Hepatocyte (in vitro differentiated cells): ENCODE data around the gene CMTM5. TPM values are rescaled to one million over a fixed set of nuclear protein-coding genes. Genes with fewer than 3 reads are reported as not detected.

Source experiments
- DNase-seq: peaks from one replicate; pipeline ENCODE4 v3.0.0-alpha.2; 2016; ENCODE audit warnings: low spot score
- H2AFZ ChIP-seq: fragments of 200-600 bp; sonication (generic); 2 replicates; pipeline ENCODE4 v1.6.0; 2016; ENCODE audit warnings: antibody characterized with exemption, mild to moderate bottlenecking
- H3K27ac ChIP-seq: fragments of 200-600 bp; sonication (generic); 2 replicates; pipeline ENCODE4 v1.5.1; 2016; ENCODE audit warnings: mild to moderate bottlenecking
- H3K27me3 ChIP-seq: fragments of 200-600 bp; sonication (generic); 2 replicates; pipeline ENCODE4 v1.6.1; 2016
- H3K36me3 ChIP-seq: fragments of 200-600 bp; sonication (generic); replicated peaks from 2 replicates; pipeline ENCODE4 v1.5.1; 2016; ENCODE audit warnings: low read depth; ENCODE audit not compliant: insufficient read depth
- H3K4me1 ChIP-seq: fragments of 200-600 bp; sonication (generic); 2 replicates; pipeline ENCODE4 v1.5.1; 2016; ENCODE audit warnings: mild to moderate bottlenecking, moderate library complexity; ENCODE audit not compliant: insufficient read depth
- H3K4me2 ChIP-seq: fragments of 200-600 bp; sonication (generic); 2 replicates; pipeline ENCODE4 v1.6.0; 2016
- H3K4me3 ChIP-seq: fragments of 200-600 bp; sonication (generic); 2 replicates; pipeline ENCODE4 v1.5.1; 2016; ENCODE audit warnings: mild to moderate bottlenecking
- H3K79me2 ChIP-seq: fragments of 200-600 bp; sonication (generic); 2 replicates; pipeline ENCODE4 v1.6.0; 2017; ENCODE audit warnings: mild to moderate bottlenecking
- H3K9me2 ChIP-seq: fragments of 200-600 bp; sonication (generic); replicated peaks from 2 replicates; pipeline ENCODE4 v1.6.0; 2017; ENCODE audit warnings: mild to moderate bottlenecking; ENCODE audit not compliant: insufficient read depth
- H3K9me3 ChIP-seq: fragments of 200-600 bp; sonication (generic); 2 replicates; pipeline ENCODE4 v1.5.1; 2016; ENCODE audit warnings: low read depth, mild to moderate bottlenecking
- H4K20me1 ChIP-seq: fragments of 200-600 bp; sonication (generic); 2 replicates; pipeline ENCODE4 v1.6.0; 2016; ENCODE audit warnings: mild to moderate bottlenecking; ENCODE audit not compliant: insufficient read depth, poor library complexity, severe bottlenecking
- EZH2 ChIP-seq: fragments of 200-600 bp; sonication (generic); IDR thresholded peaks from 2 replicates; pipeline ENCODE4 v1.6.1; 2016; ENCODE audit warnings: antibody characterized with exemption, mild to moderate bottlenecking, borderline replicate concordance
- EZH2phosphoT487 ChIP-seq: fragments of 200-600 bp; sonication (generic); IDR thresholded peaks from one replicate; pipeline ENCODE4 v1.6.1; 2018; ENCODE audit warnings: antibody characterized with exemption, mild to moderate bottlenecking, low read depth, moderate library complexity; ENCODE audit not compliant: unreplicated experiment, severe bottlenecking
- WGBS: methylation state at CpG from one replicate; pipeline ENCODE4 v1.1.6; 2016; ENCODE audit warnings: low lambda C conversion rate; ENCODE audit errors: missing lambda C conversion rate; 5-methylcytosine and 5-hydroxymethylcytosine counted together
- polyA plus RNA-seq: library from polyadenylated mRNA; unstranded; fragments of >200 nt; fragmentation: Nextera tagmentation; extraction: Ambion mirVana; gene quantifications from 2 replicates; pipeline ENCODE4 v1.2.1, GENCODE V29; 2016
- total RNA-seq: library from RNA; depleted of rRNA; stranded (reverse); fragments of >200 nt; gene quantifications from 2 replicates; pipeline ENCODE4 v1.2.3, GENCODE V29; 2014
- TF ChIP-seq, protein P1 (sequence below): fragments of 200-600 bp; sonication (generic); IDR thresholded peaks from 2 replicates; pipeline ENCODE4 v1.5.1; 2016; ENCODE audit warnings: antibody characterized with exemption, mild to moderate bottlenecking; ENCODE audit not compliant: poor library complexity

The CMTM5 gene
- total and polyA plus RNA-seq, 2 experiments from 2014 or later: 0.28 TPM; not detected in 1

DNA sequence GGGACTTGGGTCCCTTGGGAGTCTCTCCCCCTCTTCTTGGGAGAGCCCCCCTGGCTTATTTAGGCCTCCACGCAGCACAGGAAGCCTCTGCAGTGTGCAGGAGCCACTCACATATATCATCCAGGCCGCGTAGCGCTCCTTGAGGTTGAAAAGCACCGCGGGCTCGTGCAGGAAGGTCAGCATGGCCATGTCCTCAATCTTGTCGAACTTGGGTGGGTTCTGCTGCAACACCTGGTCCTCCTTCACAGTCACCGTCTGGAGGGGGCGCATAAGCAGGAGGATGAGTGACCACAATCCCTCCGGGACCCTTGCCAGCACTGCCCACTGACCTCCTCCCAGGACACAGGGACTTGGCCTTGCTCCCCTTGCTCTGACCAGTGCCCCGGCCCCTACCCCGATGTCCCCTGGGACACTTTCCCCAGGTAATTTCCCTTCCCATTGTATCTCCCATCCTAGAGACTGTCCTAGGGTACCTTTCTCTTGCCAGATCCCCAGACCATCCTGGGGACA is 28.7 kb downstream of the CMTM5 start:
- WGBS: 97% methylated on average over 12 of the region's 13 CpGs
- H3K79me2 ChIP-seq: no peaks in the 10 kb centered on the region
- DNase-seq: no peak
- TF ChIP-seq, protein P1, sequence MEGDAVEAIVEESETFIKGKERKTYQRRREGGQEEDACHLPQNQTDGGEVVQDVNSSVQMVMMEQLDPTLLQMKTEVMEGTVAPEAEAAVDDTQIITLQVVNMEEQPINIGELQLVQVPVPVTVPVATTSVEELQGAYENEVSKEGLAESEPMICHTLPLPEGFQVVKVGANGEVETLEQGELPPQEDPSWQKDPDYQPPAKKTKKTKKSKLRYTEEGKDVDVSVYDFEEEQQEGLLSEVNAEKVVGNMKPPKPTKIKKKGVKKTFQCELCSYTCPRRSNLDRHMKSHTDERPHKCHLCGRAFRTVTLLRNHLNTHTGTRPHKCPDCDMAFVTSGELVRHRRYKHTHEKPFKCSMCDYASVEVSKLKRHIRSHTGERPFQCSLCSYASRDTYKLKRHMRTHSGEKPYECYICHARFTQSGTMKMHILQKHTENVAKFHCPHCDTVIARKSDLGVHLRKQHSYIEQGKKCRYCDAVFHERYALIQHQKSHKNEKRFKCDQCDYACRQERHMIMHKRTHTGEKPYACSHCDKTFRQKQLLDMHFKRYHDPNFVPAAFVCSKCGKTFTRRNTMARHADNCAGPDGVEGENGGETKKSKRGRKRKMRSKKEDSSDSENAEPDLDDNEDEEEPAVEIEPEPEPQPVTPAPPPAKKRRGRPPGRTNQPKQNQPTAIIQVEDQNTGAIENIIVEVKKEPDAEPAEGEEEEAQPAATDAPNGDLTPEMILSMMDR: no peak
- TF ChIP-seq EZH2: no peak
- TF ChIP-seq EZH2phosphoT487: no peak
- H3K27me3 ChIP-seq: no peaks in the 10 kb centered on the region
- H3K27ac ChIP-seq: no peak overlapping the region
- H2AFZ ChIP-seq: no peak overlapping the region
- H3K36me3 ChIP-seq: no peaks in the 10 kb centered on the region
- no peaks in the 10 kb centered on the region for H3K4me1 ChIP-seq
- H3K9me2 ChIP-seq: no peaks in the 10 kb centered on the region
- H4K20me1 ChIP-seq: no peaks in the 10 kb centered on the region
- H3K9me3 ChIP-seq: no peaks in the 10 kb centered on the region
- H3K4me2 ChIP-seq: no peak overlapping the region
- no peak overlapping the region for H3K4me3 ChIP-seq

DNA sequence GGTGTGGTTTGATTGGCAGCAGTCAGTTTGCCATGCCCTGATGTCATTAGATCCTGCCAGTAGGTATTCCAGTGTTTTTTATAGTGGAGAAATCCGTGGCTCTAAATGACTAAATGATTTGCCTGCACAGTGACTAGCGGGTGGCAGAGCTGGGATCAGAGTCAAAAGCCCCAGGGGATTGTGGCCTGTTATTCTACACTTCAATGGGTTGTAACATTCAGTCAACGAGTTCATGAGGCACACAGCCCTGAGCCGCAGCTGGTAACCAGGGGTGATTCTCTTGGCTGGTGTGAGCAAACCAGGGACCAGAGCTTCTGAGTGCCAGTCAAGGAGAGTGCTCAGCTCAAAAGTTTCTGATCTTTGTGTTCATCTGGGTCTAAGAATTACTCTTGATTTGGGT is 29.4 kb downstream of the CMTM5 start:
- Histone ChIP-seq H3K4me2 (no peak overlapping the region), H4K20me1 (no peaks in the 10 kb centered on the region), H3K4me1 (no peaks in the 10 kb centered on the region), H3K36me3 (no peaks in the 10 kb centered on the region), H3K27ac (no peak overlapping the region), H2AFZ (no peak overlapping the region), H3K27me3 (no peaks in the 10 kb centered on the region), H3K79me2 (no peaks in the 10 kb centered on the region), H3K9me3 (no peaks in the 10 kb centered on the region), H3K9me2 (no peaks in the 10 kb centered on the region), H3K4me3 (no peak overlapping the region)
- TF ChIP-seq, protein P1: no peak
- no peak for TF ChIP-seq EZH2phosphoT487
- TF ChIP-seq EZH2: no peak
- no peak for DNase-seq
- 62% methylated on average over 4 of the region's 4 CpGs for WGBS

DNA sequence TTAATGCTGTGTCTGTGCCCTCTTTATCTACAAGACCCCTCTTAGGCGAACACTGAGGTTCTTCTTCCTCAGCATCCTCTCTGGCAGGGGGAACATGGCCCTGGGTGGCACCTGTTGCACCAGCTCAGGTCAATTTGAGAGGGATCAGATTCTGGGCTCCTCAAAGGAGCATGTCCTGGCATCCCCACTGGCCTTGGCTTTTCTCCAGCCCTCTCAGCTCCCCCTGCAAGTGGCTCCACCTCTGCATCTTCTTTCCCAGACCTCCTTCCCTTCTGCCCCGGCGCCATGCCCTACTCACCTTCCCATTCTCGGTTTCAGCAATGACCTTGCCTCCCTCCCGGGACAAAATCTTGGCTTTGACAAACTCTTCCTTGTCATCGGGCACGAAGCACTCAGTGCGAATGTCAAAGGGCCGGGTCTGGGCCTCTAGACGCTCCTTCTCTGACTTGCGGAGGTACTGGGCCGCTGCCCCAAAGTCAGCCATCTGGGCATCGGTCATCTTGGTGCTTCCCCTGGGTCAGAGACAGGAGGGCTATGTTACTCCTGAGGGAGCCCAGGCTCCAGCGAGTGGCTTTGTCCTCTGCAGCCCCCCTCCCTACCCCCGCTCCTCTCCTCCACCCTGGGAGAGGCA is 30.0 kb downstream of the CMTM5 start:
- TF ChIP-seq EZH2phosphoT487 (no peak), EZH2 (no peak)
- TF ChIP-seq, protein P1: no peak
- Histone ChIP-seq H3K4me1 (no peaks in the 10 kb centered on the region), H3K4me3 (no peak overlapping the region), H4K20me1 (no peaks in the 10 kb centered on the region), H3K9me3 (no peaks in the 10 kb centered on the region), H3K36me3 (no peaks in the 10 kb centered on the region), H3K4me2 (no peak overlapping the region), H3K9me2 (no peaks in the 10 kb centered on the region), H3K79me2 (no peaks in the 10 kb centered on the region), H3K27me3 (no peaks in the 10 kb centered on the region), H3K27ac (no peak overlapping the region), H2AFZ (no peak overlapping the region)
- 92% methylated on average over 14 of the region's 15 CpGs for WGBS
- DNase-seq: no peak
